ENCODE results near the gene STRADA.
A peak's percentile ranks its signal among the peaks of the same experiment; 100 is the strongest.

Gene STRADA
- 2.0 to 14.8 (median 6.1) reads per million in 18 experiments for total RNA-seq

GRCh38 chr17:63741408-63742173 is at the start of gene STRADA:
Gene STRADA, minus strand, starts transcription at chr17:63741799. Its CDS starts 13,430 bp downstream, at chr17:63728369.
- DNase-seq: peak; percentile 97 to 98

GRCh38 chr17:63790057-63790456 is 48.5 kb upstream of the STRADA start:
- no peak for DNase-seq

- peak; percentile 68 to 76 for DNase-seq
Observed at GRCh38 chr17:63786971-63787711, 45.5 kb upstream of the STRADA start.

GRCh38 chr17:63786117-63786516 is 44.5 kb upstream of the STRADA start:
- no peak for DNase-seq

- DNase-seq: no peak
Observed at GRCh38 chr17:63785556-63785955, 44.0 kb upstream of the STRADA start.

- no peak for DNase-seq
Observed at GRCh38 chr17:63783522-63783921, 41.9 kb upstream of the STRADA start.

GRCh38 chr17:63780928-63781327 is 39.3 kb upstream of the STRADA start:
- no peak for DNase-seq

- DNase-seq: no peak
Observed at GRCh38 chr17:63780507-63780906, 38.9 kb upstream of the STRADA start.

GRCh38 chr17:63775420-63775819 is 33.8 kb upstream of the STRADA start:
- no peak for DNase-seq

- DNase-seq: peak; percentile 28 to 44
Observed at GRCh38 chr17:63774969-63775265, 33.3 kb upstream of the STRADA start.

- peak in 1 of 2 donors; percentile 69 for DNase-seq
Observed at GRCh38 chr17:63774141-63774968, 32.8 kb upstream of the STRADA start, which contains the start of gene DDX42. Gene DDX42, plus strand, starts transcription at chr17:63774170. Its CDS starts 12,880 bp downstream, at chr17:63787050.

- DNase-seq: peak; percentile 99 to 100
Observed at GRCh38 chr17:63773272-63774140, 31.9 kb upstream of the STRADA start, which contains the start of gene CCDC47. Gene CCDC47, minus strand, starts transcription at chr17:63773597. Its CDS starts 7,422 bp downstream, at chr17:63766175.

GRCh38 chr17:63772801-63773271 is 31.2 kb upstream of the STRADA start:
- peak; percentile 21 to 24 for DNase-seq

- no peak for DNase-seq
Observed at GRCh38 chr17:63768433-63768832, 26.8 kb upstream of the STRADA start.

GRCh38 chr17:63766754-63767153 is 25.2 kb upstream of the STRADA start:
- no peak for DNase-seq

- no peak for DNase-seq
Observed at GRCh38 chr17:63764716-63765115, 23.1 kb upstream of the STRADA start.

GRCh38 chr17:63762161-63763078 is 20.8 kb upstream of the STRADA start:
- DNase-seq: peak in 1 of 2 donors; percentile 33

GRCh38 chr17:63760771-63761539 is 19.4 kb upstream of the STRADA start:
- DNase-seq: peak; percentile 40 to 49

- DNase-seq: no peak
Observed at GRCh38 chr17:63758428-63758827, 16.8 kb upstream of the STRADA start.

- DNase-seq: no peak
Observed at GRCh38 chr17:63754046-63754445, 12.4 kb upstream of the STRADA start.

All from inflammatory macrophage (primary cell).